Measurements from ENCODE around the gene PABPN1L.

The PABPN1L gene

DNA sequence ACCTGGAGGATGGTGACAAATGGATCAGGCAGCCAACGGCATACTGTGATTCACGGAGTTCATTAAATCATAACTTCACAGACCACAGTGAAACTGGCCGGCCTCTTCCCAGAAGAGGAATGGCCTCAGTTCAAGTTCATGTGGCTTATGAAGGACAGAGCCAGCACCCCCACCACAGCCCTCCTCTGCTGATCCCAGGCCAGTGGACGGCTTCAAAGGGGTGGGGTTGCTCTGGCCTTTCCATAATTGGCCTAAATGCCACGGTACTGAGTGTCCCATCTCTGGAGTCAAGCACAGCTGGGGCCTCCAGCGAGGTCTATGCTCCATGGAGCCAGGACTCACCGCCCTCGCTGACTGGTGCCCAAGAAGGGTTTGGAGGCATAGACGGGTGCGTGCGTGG is 31.1 kb downstream of the PABPN1L start:
- ChIA-PET CTCF (no interaction called here), POLR2A (no interaction called here)
- TF ChIP-seq CTCF (IDR thresholded peaks at IDR 0.05; ENCODE audit: control extremely low read depth, extremely low read depth, low read depth, missing control alignments): no peak
- DNase-seq (ENCODE audit: extremely low spot score): no peak

GRCh38 chr16:88834670-88835069 is 31.8 kb downstream of the PABPN1L start:
- CTCF ChIA-PET: no interaction called here
- POLR2A ChIA-PET: no interaction called here
- no peak for DNase-seq (ENCODE audit: extremely low spot score)
- TF ChIP-seq CTCF (IDR thresholded peaks at IDR 0.05; ENCODE audit: control extremely low read depth, extremely low read depth, low read depth, missing control alignments): no peak

DNA sequence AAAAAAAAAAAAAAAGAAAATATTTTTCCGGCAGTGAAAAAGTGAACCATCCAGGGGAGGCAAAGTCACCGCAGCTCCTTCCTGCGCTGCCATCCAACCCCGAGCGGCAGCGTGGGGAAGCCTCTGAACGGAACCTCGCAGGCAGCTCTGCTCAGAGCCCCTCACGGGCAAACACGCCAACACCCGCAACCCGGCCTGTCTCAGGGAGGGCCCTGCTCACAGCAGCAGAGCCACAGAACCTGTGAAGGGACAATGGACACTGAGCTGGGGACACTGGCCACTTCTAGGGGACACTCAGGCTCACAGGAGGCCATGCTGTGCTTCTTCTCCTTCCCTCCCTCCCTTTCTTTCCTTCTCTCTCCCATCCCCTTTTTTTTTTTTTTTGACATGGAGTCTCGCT is 33.4 kb downstream of the PABPN1L start:
- ChIA-PET POLR2A (interaction anchor here (0.7 kb wide), 1 partner anchor 24 kb away, joined by 3 read pairs; no protein-coding TSS in a partner anchor), CTCF (no interaction called here)
- TF ChIP-seq CTCF (IDR thresholded peaks at IDR 0.05; ENCODE audit: control extremely low read depth, extremely low read depth, low read depth, missing control alignments): no peak
- DNase-seq (ENCODE audit: extremely low spot score): no peak

- no peak for TF ChIP-seq CTCF (IDR thresholded peaks at IDR 0.05; ENCODE audit: control extremely low read depth, extremely low read depth, low read depth, missing control alignments)
- no peak for DNase-seq (ENCODE audit: extremely low spot score)
- CTCF ChIA-PET: no interaction called here
- POLR2A ChIA-PET: no interaction called here
Measured at GRCh38 chr16:88831838-88832237, 34.6 kb downstream of the PABPN1L start.

DNA sequence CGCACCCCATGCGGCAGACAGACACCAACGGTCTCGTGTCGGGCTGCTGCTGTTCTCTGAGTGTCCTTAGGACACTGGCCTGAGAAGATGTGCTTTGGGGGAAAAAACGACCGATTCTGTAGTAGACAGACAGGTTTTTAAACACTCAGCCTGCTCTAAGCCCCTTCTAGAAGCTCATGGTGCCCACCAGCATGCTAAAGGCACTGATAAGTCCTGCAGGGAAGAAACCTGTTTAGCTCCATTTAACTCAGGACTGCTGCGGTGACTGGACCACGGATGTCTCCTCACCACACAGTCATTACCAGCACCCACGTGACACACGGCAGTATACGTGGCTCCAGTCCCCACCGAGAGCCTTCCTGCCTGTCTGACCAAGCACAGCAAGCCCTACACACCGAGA is 35.7 kb downstream of the PABPN1L start:
- ChIA-PET CTCF (interaction anchor here (1.6 kb wide), 1 partner anchor 14 kb away, joined by 3 read pairs; no protein-coding TSS in a partner anchor), POLR2A (no interaction called here)
- no peak for TF ChIP-seq CTCF (IDR thresholded peaks at IDR 0.05; ENCODE audit: control extremely low read depth, extremely low read depth, low read depth, missing control alignments)
- DNase-seq (ENCODE audit: extremely low spot score): no peak

DNA sequence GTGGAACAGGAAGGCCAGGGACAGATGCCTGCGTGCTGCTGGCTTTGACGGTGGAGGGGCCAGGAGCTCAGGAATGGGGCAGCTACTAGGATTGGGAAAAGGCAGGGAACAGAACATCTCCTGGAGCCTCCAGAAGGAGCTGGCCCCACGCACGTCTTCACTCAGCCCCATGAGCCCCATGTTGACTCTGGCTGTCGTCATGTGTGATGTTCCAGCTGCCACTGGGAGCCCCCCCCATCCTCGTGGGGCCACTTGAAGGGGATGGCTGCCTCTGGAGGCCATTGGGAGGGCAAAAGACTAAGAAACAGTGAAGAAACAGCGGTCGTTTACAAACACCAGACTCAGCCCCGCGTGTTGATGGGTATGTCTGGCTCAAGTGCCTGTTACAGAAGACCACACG is 36.2 kb downstream of the PABPN1L start:
- TF ChIP-seq CTCF (IDR thresholded peaks at IDR 0.05; ENCODE audit: control extremely low read depth, extremely low read depth, low read depth, missing control alignments): no peak
- CTCF ChIA-PET: interaction anchor here (1.6 kb wide), 1 partner anchor 14 kb away, joined by 3 read pairs; no protein-coding TSS in a partner anchor
- POLR2A ChIA-PET: no interaction called here

DNA sequence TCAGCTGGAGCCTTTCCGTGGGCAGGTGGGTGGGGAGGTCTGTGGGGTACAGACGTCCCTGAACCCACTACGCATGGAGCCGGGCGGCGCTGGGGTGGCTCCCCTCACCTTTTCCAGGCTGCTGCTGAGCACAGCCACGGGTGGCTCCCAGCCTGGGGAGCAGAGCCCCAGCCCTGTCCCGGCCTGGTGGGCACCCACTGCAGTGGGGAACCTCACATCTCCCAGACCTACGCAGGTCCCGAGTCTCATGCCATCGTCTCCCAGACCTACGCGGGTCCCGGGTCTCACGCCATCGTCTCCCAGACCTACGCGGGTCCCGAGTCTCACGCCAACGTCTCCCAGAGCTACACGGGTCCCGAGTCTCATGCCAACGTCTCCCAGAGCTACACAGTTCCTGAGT is 37.7 kb downstream of the PABPN1L start:
- ChIA-PET CTCF (no interaction called here), POLR2A (no interaction called here)
- TF ChIP-seq CTCF (IDR thresholded peaks at IDR 0.05; ENCODE audit: control extremely low read depth, extremely low read depth, low read depth, missing control alignments): no peak
- no peak for DNase-seq (ENCODE audit: extremely low spot score)

More for the DNA sequence above, 36.2 kb downstream of the PABPN1L start:
- no peak for DNase-seq (ENCODE audit: extremely low spot score)
